Measurements from ENCODE around the gene ZNF512B. TPM values are rescaled to one million over a fixed set of nuclear protein-coding genes. Genes with fewer than 3 reads are reported as not detected.

The ZNF512B gene
- total RNA-seq, 1 donor from 2014 or later = 37.2 TPM

DNA sequence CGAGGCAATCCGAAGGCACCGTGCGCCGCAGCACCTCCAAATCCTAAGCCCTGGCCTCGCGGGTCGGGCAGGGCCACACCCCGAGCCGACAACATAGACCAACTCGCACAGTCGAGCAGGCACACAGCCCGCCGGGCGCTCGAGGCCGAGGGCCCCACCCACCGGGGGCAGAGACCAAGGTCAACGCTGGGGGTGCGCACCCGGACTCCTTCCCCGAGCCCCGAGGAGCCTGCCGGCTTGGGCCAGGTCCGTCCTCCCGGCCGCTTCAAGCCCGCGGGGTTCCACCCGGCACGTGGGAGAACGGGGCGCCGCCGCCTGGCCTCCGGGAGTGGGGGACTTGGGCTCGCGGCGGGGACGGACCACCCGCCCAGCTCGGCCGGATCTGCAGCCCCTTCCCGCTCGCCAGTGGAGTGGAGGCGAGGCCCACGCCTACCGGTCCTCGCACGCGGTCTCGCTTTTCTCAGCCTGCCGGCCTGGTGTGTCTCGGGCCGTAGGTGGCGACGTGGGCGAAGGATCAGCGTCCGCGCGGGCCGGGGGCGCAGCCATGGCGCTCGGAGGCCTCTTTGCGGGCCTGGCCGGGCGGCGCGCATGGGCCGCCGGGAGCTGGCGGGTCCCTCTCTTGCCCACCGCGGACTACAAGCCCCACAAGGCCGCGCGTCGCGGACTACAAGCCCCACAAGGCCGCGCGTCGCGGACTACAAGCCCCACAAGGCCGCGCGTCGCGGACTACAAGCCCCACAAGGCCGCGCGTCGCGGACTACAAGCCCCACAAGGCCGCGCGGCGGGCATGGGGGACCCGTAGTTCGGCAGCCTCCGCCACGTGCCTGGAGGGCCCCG is 13.7 kb downstream of the ZNF512B start, which contains the start of gene UCKL1:
Gene UCKL1, minus strand, starts transcription at position 590 of the 837 bp plus-strand sequence. Its CDS starts 44 bp downstream, at position 546.
- Mint-ChIP-seq H3K36me3 (ENCODE audit: low read depth) (peaks cover 3% of the 10 kb centered on the region), H3K4me3 (ENCODE audit: unreplicated experiment) (peak within 1 kb of the TSS; percentile 80), H3K27ac (ENCODE audit: unreplicated experiment) (peak within 1 kb of the TSS; percentile 93), H3K9me3 (ENCODE audit: low read depth) (no peaks in the 10 kb centered on the region), H3K4me1 (ENCODE audit: low read depth) (peaks cover 41% of the 10 kb centered on the region), H3K27me3 (ENCODE audit: low read depth) (no peaks in the 10 kb centered on the region)
- DNase-seq (ENCODE audit: low spot score) = no peak
- TF ChIP-seq, protein P1, sequence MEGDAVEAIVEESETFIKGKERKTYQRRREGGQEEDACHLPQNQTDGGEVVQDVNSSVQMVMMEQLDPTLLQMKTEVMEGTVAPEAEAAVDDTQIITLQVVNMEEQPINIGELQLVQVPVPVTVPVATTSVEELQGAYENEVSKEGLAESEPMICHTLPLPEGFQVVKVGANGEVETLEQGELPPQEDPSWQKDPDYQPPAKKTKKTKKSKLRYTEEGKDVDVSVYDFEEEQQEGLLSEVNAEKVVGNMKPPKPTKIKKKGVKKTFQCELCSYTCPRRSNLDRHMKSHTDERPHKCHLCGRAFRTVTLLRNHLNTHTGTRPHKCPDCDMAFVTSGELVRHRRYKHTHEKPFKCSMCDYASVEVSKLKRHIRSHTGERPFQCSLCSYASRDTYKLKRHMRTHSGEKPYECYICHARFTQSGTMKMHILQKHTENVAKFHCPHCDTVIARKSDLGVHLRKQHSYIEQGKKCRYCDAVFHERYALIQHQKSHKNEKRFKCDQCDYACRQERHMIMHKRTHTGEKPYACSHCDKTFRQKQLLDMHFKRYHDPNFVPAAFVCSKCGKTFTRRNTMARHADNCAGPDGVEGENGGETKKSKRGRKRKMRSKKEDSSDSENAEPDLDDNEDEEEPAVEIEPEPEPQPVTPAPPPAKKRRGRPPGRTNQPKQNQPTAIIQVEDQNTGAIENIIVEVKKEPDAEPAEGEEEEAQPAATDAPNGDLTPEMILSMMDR (IDR thresholded peaks at IDR 0.05) = peak; percentile 61

DNA sequence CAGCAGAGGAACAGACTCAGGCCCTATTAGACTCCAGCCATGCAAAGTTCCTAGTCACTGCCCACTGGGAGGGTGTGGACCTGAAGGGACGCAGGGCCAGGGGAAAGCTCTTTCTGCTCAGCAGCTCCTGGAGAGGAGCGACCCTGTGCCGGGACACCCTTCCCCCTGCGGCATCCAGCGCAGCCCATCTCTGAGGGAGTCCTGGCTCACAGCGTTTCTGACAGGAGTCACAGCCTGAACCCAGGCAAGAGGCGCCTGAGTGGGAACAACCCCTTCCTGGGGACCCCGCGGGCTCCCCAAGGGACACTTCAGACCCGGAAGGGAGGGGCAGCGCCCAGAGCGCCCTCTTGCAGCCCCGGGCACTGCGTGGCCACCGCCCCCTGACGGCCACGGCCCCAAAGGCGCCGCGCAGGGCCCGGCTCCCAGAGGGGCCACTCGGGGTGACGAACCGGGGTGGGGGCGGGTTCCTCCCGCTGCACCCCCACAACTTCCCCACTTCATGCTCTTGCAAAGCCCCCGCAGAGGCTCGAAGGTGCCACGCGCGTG is 14.4 kb downstream of the ZNF512B start:
- H3K36me3 Mint-ChIP-seq (ENCODE audit: low read depth) = peaks cover 3% of the 10 kb centered on the region
- no peaks in the 10 kb centered on the region for H3K27me3 Mint-ChIP-seq (ENCODE audit: low read depth)
- H3K27ac Mint-ChIP-seq (ENCODE audit: unreplicated experiment) = peak overlapping the region; percentile 77
- no peaks in the 10 kb centered on the region for H3K9me3 Mint-ChIP-seq (ENCODE audit: low read depth)
- H3K4me3 Mint-ChIP-seq (ENCODE audit: unreplicated experiment) = peak overlapping the region; percentile 79
- TF ChIP-seq, protein P1 (IDR thresholded peaks at IDR 0.05) = peak; percentile 71
- DNase-seq (ENCODE audit: low spot score) = no peak
- peaks cover 41% of the 10 kb centered on the region for H3K4me1 Mint-ChIP-seq (ENCODE audit: low read depth)

DNA sequence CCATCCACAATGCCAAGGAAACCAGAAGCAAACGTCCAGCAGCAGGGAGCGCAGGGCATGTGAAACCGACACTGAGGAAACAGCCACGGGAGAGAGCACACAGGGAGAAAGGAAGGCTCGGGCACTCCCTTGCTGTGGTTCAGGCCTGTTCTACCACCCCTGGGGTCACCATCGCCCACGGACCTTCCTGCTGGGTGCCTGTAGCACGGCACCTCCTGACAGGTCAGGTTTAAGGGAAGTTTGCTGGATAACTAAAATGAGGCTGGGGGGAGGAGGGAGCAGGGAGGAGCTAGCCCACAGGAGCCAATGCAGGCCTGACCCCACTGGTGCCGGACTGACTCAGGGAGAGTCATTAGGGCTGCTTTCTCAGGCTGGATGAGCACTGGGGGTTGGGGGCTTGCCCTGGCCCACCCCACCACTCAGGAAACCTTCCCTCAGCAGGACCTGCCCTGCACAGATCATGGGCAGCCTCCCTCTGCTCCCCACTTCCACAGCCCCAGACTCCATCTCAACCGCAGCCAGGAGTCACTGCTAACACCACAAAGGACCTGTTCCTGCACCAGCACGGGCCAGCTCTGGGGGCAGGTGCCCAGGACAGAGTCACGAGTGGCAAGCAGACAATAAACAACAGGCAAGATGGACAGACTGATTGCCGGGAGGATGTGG is 15.8 kb downstream of the ZNF512B start:
- DNase-seq (ENCODE audit: low spot score) = no peak
- Mint-ChIP-seq H3K4me1 (ENCODE audit: low read depth) (peaks cover 52% of the 10 kb centered on the region), H3K36me3 (ENCODE audit: low read depth) (no peaks in the 10 kb centered on the region), H3K9me3 (ENCODE audit: low read depth) (no peaks in the 10 kb centered on the region), H3K27me3 (ENCODE audit: low read depth) (no peaks in the 10 kb centered on the region), H3K27ac (ENCODE audit: unreplicated experiment) (peak overlapping the region; percentile 65), H3K4me3 (ENCODE audit: unreplicated experiment) (peak overlapping the region; percentile 79)
- TF ChIP-seq, protein P1 (IDR thresholded peaks at IDR 0.05) = no peak

DNA sequence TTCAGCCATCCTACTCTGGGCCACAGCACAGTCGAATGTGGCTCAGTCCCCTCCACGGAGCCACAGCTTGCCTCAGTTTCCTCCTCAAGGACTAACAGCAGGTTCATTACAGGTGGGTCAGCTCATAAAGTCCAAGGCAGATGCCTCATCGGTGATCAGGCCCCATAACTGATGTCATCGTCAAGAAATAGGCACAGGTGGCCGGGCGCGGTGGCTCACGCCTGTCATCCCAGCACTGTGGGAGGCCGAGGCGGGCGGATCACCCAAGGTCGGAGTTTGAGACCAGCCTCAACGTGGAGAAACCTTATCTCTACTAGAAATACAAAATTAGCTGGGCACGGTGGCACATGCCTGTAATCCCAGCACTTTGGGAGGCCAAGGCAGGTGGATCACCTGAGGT is 17.0 kb downstream of the ZNF512B start:
- TF ChIP-seq, protein P1 (IDR thresholded peaks at IDR 0.05) = no peak
- Mint-ChIP-seq H3K36me3 (ENCODE audit: low read depth) (no peaks in the 10 kb centered on the region), H3K4me3 (ENCODE audit: unreplicated experiment) (no peak overlapping the region), H3K27me3 (ENCODE audit: low read depth) (no peaks in the 10 kb centered on the region), H3K4me1 (ENCODE audit: low read depth) (peaks cover 51% of the 10 kb centered on the region), H3K27ac (ENCODE audit: unreplicated experiment) (no peak overlapping the region), H3K9me3 (ENCODE audit: low read depth) (no peaks in the 10 kb centered on the region)
- DNase-seq (ENCODE audit: low spot score) = no peak

DNA sequence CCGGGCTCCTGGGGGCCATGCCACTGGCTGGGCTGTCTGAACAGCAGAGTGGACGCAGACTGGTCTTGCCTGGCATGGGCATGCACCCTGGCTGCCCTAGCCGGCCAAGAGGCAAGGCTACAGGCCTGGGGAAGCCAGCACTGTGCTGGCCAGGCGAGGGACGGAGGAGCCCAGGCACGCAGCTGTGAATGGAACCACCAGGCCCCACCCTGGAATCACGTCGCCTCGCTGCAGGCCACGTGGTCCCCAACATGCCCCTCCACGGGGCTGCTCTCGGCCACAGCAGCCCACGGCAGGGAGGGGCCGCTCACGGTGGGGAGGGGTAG is 17.6 kb downstream of the ZNF512B start:
- no peaks in the 10 kb centered on the region for H3K27me3 Mint-ChIP-seq (ENCODE audit: low read depth)

More for the DNA sequence above, 17.6 kb downstream of the ZNF512B start:
- TF ChIP-seq, protein P1 (IDR thresholded peaks at IDR 0.05) = no peak
- no peak overlapping the region for H3K4me3 Mint-ChIP-seq (ENCODE audit: unreplicated experiment)
- no peak for DNase-seq (ENCODE audit: low spot score)
- H3K9me3 Mint-ChIP-seq (ENCODE audit: low read depth) = no peaks in the 10 kb centered on the region
- H3K36me3 Mint-ChIP-seq (ENCODE audit: low read depth) = no peaks in the 10 kb centered on the region
- H3K27ac Mint-ChIP-seq (ENCODE audit: unreplicated experiment) = no peak overlapping the region
- H3K4me1 Mint-ChIP-seq (ENCODE audit: low read depth) = peaks cover 50% of the 10 kb centered on the region
